ENCODE data around the gene PRR35.

Gene PRR35

GRCh38 chr16:580946-581498 lies 20.8 kb downstream of the PRR35 start:
- no peak for DNase-seq (ENCODE audit: low read depth)

GRCh38 chr16:582218-582613 lies 22.0 kb downstream of the PRR35 start:
- no peak for DNase-seq (ENCODE audit: low read depth)

GRCh38 chr16:582614-583331 lies 22.6 kb downstream of the PRR35 start:
- no peak for DNase-seq (ENCODE audit: low read depth)

- no peak for DNase-seq (ENCODE audit: low read depth)
Measured at GRCh38 chr16:583470-583814, 23.2 kb downstream of the PRR35 start.

GRCh38 chr16:583815-584591 lies 23.8 kb downstream of the PRR35 start:
- no peak for DNase-seq (ENCODE audit: low read depth)

- no peak for DNase-seq (ENCODE audit: low read depth)
Measured at GRCh38 chr16:585351-585750, 25.2 kb downstream of the PRR35 start.

- DNase-seq (ENCODE audit: low read depth) = no peak
Measured at GRCh38 chr16:586047-586644, 26.0 kb downstream of the PRR35 start.

GRCh38 chr16:586645-587590 lies 26.7 kb downstream of the PRR35 start:
- DNase-seq (ENCODE audit: low read depth) = no peak

- peak; percentile 53 for DNase-seq (ENCODE audit: low read depth)
Measured at GRCh38 chr16:588639-588888, 28.4 kb downstream of the PRR35 start.

GRCh38 chr16:588889-589657 lies 28.9 kb downstream of the PRR35 start:
- DNase-seq (ENCODE audit: low read depth) = peak; percentile 96

- DNase-seq (ENCODE audit: low read depth) = peak; percentile 98
Measured at GRCh38 chr16:589658-590187, 29.5 kb downstream of the PRR35 start, which contains the start of gene RAB40C. Gene RAB40C (plus strand): TSS chr16:590066. CDS start chr16:590292, 226 bp downstream.

- no peak for DNase-seq (ENCODE audit: low read depth)
Measured at GRCh38 chr16:590188-590814, 30.1 kb downstream of the PRR35 start.

GRCh38 chr16:590815-591200 lies 30.6 kb downstream of the PRR35 start:
- no peak for DNase-seq (ENCODE audit: low read depth)

GRCh38 chr16:591231-591630 lies 31.0 kb downstream of the PRR35 start:
- no peak for DNase-seq (ENCODE audit: low read depth)

GRCh38 chr16:591892-592517 lies 31.8 kb downstream of the PRR35 start:
- no peak for DNase-seq (ENCODE audit: low read depth)

- no peak for DNase-seq (ENCODE audit: low read depth)
Measured at GRCh38 chr16:592518-593306, 32.5 kb downstream of the PRR35 start.

GRCh38 chr16:593406-593805 lies 33.2 kb downstream of the PRR35 start:
- no peak for DNase-seq (ENCODE audit: low read depth)

GRCh38 chr16:593807-594206 lies 33.6 kb downstream of the PRR35 start:
- no peak for DNase-seq (ENCODE audit: low read depth)

- DNase-seq (ENCODE audit: low read depth) = no peak
Measured at GRCh38 chr16:595094-595528, 34.9 kb downstream of the PRR35 start.
